ENCODE results near the gene ITSN1.
"Not testable (repeated sequence)": the region's sequence is repeated elsewhere in the genome, so short reads cannot be mapped to it uniquely, and the experiment has no call there.

Gene ITSN1

DNA sequence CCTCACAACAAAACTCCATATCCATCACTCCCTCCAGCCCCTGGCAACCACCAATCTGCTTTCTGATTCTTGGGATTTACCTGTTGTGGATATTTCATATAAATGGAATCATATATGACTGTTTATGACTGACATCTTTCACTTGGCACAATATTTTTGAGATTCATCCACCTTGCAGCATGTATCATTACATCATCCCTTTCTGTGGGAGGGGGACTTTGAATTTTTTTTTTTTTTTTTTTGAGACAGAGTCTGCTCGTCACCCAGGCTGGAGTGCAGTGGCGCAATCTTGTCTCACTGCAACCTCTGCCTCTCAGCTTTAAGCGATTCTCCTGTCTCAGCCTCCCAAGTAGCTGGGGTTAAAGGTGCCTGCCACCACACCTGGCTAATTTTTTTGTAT, 128.2 kb downstream of the ITSN1 start:
- no peak for DNase-seq (ENCODE audit: low read depth)

- no peak for DNase-seq (ENCODE audit: low read depth)
Observed at GRCh38 chr21:33771976-33772375, 129.7 kb downstream of the ITSN1 start.

DNA sequence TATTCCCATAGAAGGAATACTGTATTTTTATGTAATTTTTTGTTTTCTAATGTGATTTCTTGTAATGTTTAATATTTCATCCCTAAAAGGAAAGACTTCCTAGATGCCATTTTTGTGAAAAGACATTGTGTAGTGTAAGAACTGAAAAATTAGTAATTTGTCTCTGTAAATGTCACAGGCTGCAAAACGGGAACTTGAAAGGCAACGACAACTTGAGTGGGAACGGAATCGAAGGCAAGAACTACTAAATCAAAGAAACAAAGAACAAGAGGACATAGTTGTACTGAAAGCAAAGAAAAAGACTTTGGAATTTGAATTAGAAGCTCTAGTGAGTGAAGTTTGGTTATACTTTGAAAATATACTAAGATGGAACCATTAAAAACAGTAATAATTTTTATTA, 132.2 kb downstream of the ITSN1 start:
- no peak for DNase-seq (ENCODE audit: low read depth)

- no peak for DNase-seq (ENCODE audit: low read depth)
Observed at GRCh38 chr21:33775100-33775828, 133.0 kb downstream of the ITSN1 start.

GRCh38 chr21:33780631-33781030, 138.3 kb downstream of the ITSN1 start:
- DNase-seq (ENCODE audit: low read depth), result no peak

DNA sequence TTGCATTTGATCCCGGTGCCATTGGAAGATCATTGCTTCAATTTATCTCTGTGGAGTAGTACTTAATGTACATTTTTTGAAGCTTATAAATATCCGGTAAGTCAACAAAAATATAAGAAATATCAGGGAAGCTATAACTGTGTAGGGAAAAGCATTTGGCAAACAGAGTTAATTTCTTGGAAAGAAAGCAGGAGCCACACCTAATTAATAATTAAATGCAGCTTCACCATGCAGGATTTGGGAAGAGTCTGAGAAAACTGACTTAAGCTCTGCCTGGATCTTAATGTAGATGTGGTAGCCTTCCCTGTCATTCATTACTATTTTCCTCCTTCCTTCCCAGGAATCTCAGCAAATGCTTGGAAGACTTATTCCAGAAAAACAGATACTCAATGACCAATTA, 138.8 kb downstream of the ITSN1 start:
- DNase-seq (ENCODE audit: low read depth), result no peak

DNA sequence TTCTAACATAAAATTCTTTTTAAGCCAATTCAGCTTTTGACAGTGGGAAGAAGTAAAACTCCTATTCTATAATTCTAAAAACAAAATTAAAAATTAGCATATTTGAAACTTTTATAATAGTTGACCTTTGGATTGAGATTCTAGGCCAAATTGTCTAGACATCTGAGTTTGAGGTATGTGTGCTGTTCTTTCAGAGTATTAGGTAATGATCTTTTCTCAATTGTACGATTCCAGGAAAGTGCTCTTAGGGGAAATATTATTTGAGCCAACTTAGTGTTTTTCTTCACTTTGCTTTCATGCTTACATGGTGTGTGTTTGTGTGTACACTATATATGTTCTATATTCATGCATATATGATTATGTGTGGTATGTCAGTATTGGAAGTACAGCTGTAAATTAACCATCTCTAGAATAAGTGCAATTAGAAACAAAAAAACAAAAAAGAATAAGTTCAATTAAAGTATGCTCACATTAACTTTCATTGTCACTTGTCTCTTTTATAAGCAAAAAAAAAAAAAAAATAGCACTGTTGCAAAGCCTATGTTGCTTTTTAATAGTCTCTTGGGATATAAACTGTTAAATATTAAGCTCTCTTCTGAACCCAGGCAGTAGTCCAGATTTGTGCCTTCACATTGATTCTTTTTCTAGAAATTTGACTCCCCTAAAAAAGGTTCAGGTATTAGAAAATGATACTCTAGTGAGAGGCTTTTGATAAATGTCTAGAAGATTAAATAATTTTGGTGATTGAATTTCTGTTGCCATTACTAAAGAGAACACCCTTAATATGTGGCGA, 141.1 kb downstream of the ITSN1 start:
- no peak for DNase-seq (ENCODE audit: low read depth)

GRCh38 chr21:33787431-33787830, 145.1 kb downstream of the ITSN1 start:
- DNase-seq (ENCODE audit: low read depth), result no peak

GRCh38 chr21:33788438-33788837, 146.1 kb downstream of the ITSN1 start:
- not testable (repeated sequence) for DNase-seq (ENCODE audit: low read depth)

GRCh38 chr21:33789697-33790096, 147.4 kb downstream of the ITSN1 start:
- DNase-seq (ENCODE audit: low read depth), result no peak

DNA sequence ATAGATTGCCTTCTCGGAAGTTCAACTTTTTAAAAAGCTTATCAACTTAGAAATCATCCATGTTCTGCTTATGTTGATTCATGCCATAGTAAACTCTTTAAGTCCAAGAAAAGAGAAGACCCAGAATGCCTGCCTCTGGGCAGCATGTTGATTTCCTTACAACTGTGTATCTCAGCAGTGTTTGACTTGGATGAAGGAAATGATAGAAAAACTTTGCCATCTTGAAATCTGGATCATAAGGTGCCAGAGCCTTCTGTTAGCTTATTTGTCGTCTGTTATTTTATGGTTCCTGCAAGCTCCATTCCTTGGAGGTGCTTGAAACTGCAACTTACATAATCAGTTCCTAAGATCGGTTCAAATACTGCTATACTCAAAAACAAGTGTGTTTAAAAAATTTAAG, 148.8 kb downstream of the ITSN1 start:
- no peak for DNase-seq (ENCODE audit: low read depth)

- no peak for DNase-seq (ENCODE audit: low read depth)
Observed at GRCh38 chr21:33794596-33794995, 152.3 kb downstream of the ITSN1 start.

- no peak for DNase-seq (ENCODE audit: low read depth)
Observed at GRCh38 chr21:33797565-33797964, 155.3 kb downstream of the ITSN1 start.

DNA sequence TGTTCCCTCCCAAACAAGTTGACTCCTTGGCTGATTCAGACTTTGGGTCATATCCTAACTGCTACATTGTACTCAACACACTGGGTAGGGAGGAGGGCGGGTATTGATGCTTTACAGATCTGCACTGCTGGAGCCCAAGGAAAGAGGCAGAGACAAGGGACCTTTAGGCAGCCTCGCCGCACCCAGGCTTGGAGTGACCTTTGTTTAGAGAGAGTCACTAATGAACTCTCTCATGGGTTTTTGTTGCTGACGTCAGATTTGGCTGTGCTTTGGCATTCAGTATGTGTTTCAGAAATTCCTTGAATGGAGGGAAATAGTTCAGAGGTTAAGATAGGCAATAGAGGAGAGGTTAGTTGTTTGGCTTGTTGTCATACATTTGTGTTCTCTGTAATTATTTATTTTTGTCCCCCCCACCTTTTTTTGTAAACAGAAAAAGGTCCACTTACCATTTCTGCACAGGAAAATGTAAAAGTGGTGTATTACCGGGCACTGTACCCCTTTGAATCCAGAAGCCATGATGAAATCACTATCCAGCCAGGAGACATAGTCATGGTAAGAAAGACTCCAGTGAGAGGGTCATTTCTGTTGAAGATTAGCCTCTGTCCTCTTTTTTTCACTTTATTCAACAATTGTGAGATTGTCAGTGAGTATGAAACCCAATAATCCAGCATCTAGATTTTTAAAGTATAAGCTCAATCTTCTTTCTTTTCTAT, 157.2 kb downstream of the ITSN1 start:
- DNase-seq (ENCODE audit: low read depth), result no peak

- DNase-seq (ENCODE audit: low read depth), result no peak
Observed at GRCh38 chr21:33800753-33801423, 158.6 kb downstream of the ITSN1 start.

GRCh38 chr21:33801424-33802405, 159.4 kb downstream of the ITSN1 start:
- no peak for DNase-seq (ENCODE audit: low read depth)

DNA sequence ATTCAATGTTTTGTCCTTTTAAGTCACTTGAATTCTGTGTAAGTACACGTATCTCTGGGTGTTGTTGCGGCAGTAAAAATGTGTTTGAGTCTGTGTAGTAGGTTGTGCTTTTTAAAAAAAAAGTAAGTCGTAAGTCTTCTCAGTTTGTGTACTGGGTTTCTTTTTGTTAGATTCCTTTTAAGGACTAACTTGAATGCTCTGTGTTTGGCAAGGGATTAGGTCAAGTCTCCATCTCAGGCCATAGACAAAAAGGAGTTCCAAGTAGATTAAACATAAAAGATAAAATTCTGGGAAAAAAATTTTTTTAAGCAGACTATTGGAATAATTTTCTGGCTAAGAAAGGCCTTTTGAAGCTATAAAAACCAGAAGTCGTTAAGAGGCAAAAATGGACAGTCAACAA, 160.2 kb downstream of the ITSN1 start:
- DNase-seq (ENCODE audit: low read depth), result no peak

- DNase-seq (ENCODE audit: low read depth), result no peak
Observed at GRCh38 chr21:33808715-33809367, 166.5 kb downstream of the ITSN1 start.

DNA sequence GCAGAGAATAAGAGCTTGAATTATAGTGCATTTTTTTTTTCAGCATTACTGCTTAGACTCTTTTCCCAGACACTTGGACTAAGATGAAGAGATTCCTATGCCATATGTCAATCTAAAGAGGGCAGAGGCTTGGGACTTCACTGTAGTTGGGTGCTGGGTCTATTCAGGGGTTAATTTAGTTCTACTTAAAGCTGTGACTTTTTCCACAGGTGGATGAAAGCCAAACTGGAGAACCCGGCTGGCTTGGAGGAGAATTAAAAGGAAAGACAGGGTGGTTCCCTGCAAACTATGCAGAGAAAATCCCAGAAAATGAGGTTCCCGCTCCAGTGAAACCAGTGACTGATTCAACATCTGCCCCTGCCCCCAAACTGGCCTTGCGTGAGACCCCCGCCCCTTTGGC, 168.5 kb downstream of the ITSN1 start:
- DNase-seq (ENCODE audit: low read depth), result no peak

DNA sequence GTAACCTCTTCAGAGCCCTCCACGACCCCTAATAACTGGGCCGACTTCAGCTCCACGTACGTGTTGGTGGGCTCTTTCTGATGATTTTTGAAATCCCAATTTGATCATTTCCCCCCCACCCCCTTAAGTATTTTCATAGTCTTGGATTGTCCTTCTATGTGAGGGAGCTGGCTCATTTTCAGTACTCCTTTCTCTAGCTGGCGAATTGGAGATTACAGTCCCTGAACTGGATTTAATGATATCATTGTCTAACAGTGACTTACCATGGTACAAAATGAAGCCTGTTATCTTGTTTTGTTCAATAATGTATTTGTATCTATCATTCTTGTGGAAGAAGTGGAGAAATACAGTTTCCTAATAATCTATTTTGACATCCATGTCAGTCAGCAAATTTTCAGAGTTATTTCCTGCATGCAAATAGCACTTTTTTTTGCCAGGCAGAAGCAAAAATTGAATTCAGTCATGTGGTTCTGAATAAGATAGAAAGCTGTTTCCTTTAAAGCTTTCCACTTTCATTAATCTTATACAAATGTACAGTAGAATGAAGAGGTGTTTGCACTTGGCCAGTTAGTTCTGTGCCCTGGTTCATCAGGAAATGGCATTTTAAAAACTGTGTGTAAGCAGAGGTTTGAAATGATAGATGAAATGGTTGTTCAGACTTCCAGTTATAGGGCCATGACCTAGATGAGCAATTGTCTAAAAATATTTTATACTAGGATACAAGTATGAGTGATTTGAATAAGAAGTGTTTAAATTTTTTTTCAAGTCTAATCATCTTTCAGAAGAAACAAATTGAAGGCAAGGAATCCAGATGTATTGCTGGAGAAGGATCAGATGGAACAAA, 169.1 kb downstream of the ITSN1 start:
- no peak for DNase-seq (ENCODE audit: low read depth)

Measured in activated gamma-delta T cell treated with anti-CD3 and anti-CD28 coated beads, Interleukin-2, amount 50 U/mL, for 16 hours (primary cell).